HepG2 (cell line): ENCODE results near the gene SLC4A5. TPM values are rescaled to one million over a fixed set of nuclear protein-coding genes. Genes with fewer than 3 reads are reported as not detected.

Source experiments
- ATAC-seq: fragments of 200-7000 bp; cut with Tn5 transposase; 3 replicates; pipeline ENCODE4 v1.9.1; 2020; ENCODE audit warnings: mild to moderate bottlenecking, moderate library complexity
- BruUV-seq: library from RNA; stranded (reverse); fragments of 400-500 nt; replicated peaks from 2 replicates; lab custom pipeline; 2021; lab: Mats Ljungman, UMichigan
- CTCF ChIA-PET: fragments of 300-600 bp; formaldehyde crosslinking; extraction: SDS; loops from one replicate; lab custom pipeline; 2021; ENCODE audit warnings: low total read pairs, inconsistent platforms, low intra/inter-chr PET ratio; lab: Yijun Ruan, JAX
- POLR2A ChIA-PET: fragments of 350-600 bp; sonication (Branson Sonifier 250); formaldehyde crosslinking; loops from one replicate; lab custom pipeline; 2020; ENCODE audit warnings: antibody characterized with exemption, inconsistent platforms; lab: Yijun Ruan, JAX
- DNase-seq: peaks from one replicate; pipeline ENCODE4 v3.0.0-alpha.2; 2015; ENCODE audit warnings: low spot score
- FAIRE-seq: peaks from 3 replicates; lab custom pipeline; 2011; peaks lifted over from hg19 to GRCh38; lab: Jason Lieb, UNC
- H2AFZ ChIP-seq: one replicate; pipeline ENCODE4 v1.6.1; 2011; ENCODE audit warnings: low read length, inconsistent platforms
- H3K27ac ChIP-seq: fragments of 300-600 bp; 3 replicates; pipeline ENCODE4 v1.8.0; 2011; ENCODE audit warnings: mixed run types, mild to moderate bottlenecking, mixed read lengths, low read length, inconsistent platforms; ENCODE audit not compliant: insufficient read depth; ENCODE audit errors: extremely low read length
- H3K27me3 ChIP-seq, 2 experiments: fragments of 200-600 bp in 1 of 2; 2 replicates in 1 of 2; 3 replicates in 1 of 2; pipeline versions ENCODE4 v1.6.0 to v1.8.0; 2011; ENCODE audit warnings: low read length in 2 of 2, mild to moderate bottlenecking in 2 of 2, moderate library complexity in 2 of 2, inconsistent platforms in 1 of 2; ENCODE audit not compliant: insufficient read depth in 2 of 2, control insufficient read depth in 1 of 2
- H3K36me3 ChIP-seq, 2 experiments: fragments of 200-600 bp in 1 of 2; replicated peaks in 1 of 2; 2 replicates in 1 of 2; 3 replicates in 1 of 2; pipeline versions ENCODE4 v1.5.1 to v1.8.0; 2011; ENCODE audit warnings: low read length in 2 of 2, inconsistent platforms in 1 of 2; ENCODE audit not compliant: insufficient read depth in 2 of 2, control insufficient read depth in 1 of 2
- H3K4me1 ChIP-seq: 2 replicates; pipeline ENCODE4 v1.5.1; 2012; ENCODE audit warnings: low read length, inconsistent platforms; ENCODE audit not compliant: insufficient read depth
- H3K4me2 ChIP-seq: 2 replicates; pipeline ENCODE4 v1.6.0; 2011; ENCODE audit warnings: low read depth, low read length, inconsistent platforms
- H3K4me3 ChIP-seq, 3 experiments: fragments of 200-600 bp in 1 of 3; sonication (generic), shearing (Covaris generic) in 1 of 3; replicated peaks in 1 of 3; 2 replicates each; pipeline ENCODE4 v1.5.1; 2011 to 2016; ENCODE audit warnings: low read length in 3 of 3, inconsistent platforms in 2 of 3, low read depth in 2 of 3, mild to moderate bottlenecking in 2 of 3, control low read depth in 1 of 3, mixed read lengths in 1 of 3; ENCODE audit not compliant: insufficient read depth in 1 of 3
- H3K79me2 ChIP-seq: one replicate; pipeline ENCODE4 v1.6.1; 2011; ENCODE audit warnings: low read length, inconsistent platforms; ENCODE audit not compliant: insufficient read depth
- H3K9ac ChIP-seq: 2 replicates; pipeline ENCODE4 v1.6.0; 2011; ENCODE audit warnings: mild to moderate bottlenecking, low read depth, low read length, inconsistent platforms; ENCODE audit not compliant: insufficient read depth
- H3K9me3 ChIP-seq: 2 replicates; pipeline ENCODE4 v1.5.1; 2012; ENCODE audit warnings: mild to moderate bottlenecking, low read length
- H4K20me1 ChIP-seq: 2 replicates; pipeline ENCODE4 v1.6.0; 2011; ENCODE audit warnings: inconsistent platforms, mild to moderate bottlenecking, low read length, moderate library complexity; ENCODE audit not compliant: insufficient read depth
- CHD4 ChIP-seq: fragments of 200-600 bp; sonication (generic); IDR thresholded peaks from 2 replicates; pipeline ENCODE4 v1.7.0; 2017; ENCODE audit warnings: mild to moderate bottlenecking, low read length, borderline replicate concordance
- HNRNPUL1 ChIP-seq: fragments of 200-400 bp; formaldehyde crosslinking; IDR thresholded peaks from 2 replicates; pipeline ENCODE4 v1.6.1; 2017; ENCODE audit warnings: low read depth, mild to moderate bottlenecking, low read length, moderate library complexity
- LBX2 ChIP-seq: sonication (generic); formaldehyde crosslinking; IDR thresholded peaks from 2 replicates; pipeline ENCODE4 v1.5.0; 2020; ENCODE audit warnings: missing genetic modification reagents, mild to moderate bottlenecking, borderline replicate concordance
- MAFK ChIP-seq, 2 experiments: IDR thresholded peaks in 1 of 2; conservative IDR thresholded peaks in 1 of 2; 2 replicates each; pipeline ENCODE4 v1.6.1; 2011; ENCODE audit warnings: improper control_type of control experiment in 2 of 2, low read length in 2 of 2
- MTERF4 ChIP-seq: sonication (generic); formaldehyde crosslinking; IDR thresholded peaks from 2 replicates; pipeline ENCODE4 v1.8.0; 2023; ENCODE audit warnings: mild to moderate bottlenecking, missing genetic modification reagents
- NFKBIZ ChIP-seq: IDR thresholded peaks from 2 replicates; pipeline ENCODE4 v1.6.1; 2018; ENCODE audit warnings: missing genetic modification reagents, missing compliant biosample characterization
- RARA ChIP-seq: IDR thresholded peaks from 2 replicates; pipeline ENCODE4 v1.6.1; 2016; ENCODE audit warnings: missing genetic modification reagents, missing compliant biosample characterization
- RBM22 ChIP-seq: fragments of 200-400 bp; formaldehyde crosslinking; optimal IDR thresholded peaks from 2 replicates; pipeline ENCODE3; 2017; ENCODE audit warnings: mild to moderate bottlenecking, low read length, moderate library complexity
- SATB2 ChIP-seq: sonication (generic); formaldehyde crosslinking; IDR thresholded peaks from 2 replicates; pipeline ENCODE4 v1.5.0; 2020; ENCODE audit warnings: missing genetic modification reagents
- TAF1 ChIP-seq: sonication (generic); formaldehyde crosslinking; IDR thresholded peaks from 2 replicates; pipeline ENCODE4 v1.4.0; 2020; ENCODE audit warnings: missing genetic modification reagents
- ZNF124 ChIP-seq: sonication (generic); formaldehyde crosslinking; IDR thresholded peaks from 2 replicates; pipeline ENCODE4 v1.4.0; 2020; ENCODE audit warnings: missing genetic modification reagents
- ZNF292 ChIP-seq: sonication (generic); formaldehyde crosslinking; IDR thresholded peaks from 2 replicates; pipeline ENCODE4 v1.8.1; 2022; ENCODE audit warnings: mild to moderate bottlenecking, low read depth, missing genetic modification reagents, borderline replicate concordance
- ZNF350 ChIP-seq: sonication (generic); formaldehyde crosslinking; IDR thresholded peaks from 2 replicates; pipeline ENCODE4 v1.4.0; 2020; ENCODE audit warnings: mild to moderate bottlenecking, low read depth, missing genetic modification reagents, borderline replicate concordance
- ZNF572 ChIP-seq: sonication (generic); formaldehyde crosslinking; IDR thresholded peaks from 2 replicates; pipeline ENCODE4 v1.5.1; 2020; ENCODE audit warnings: mild to moderate bottlenecking, missing genetic modification reagents
- WGBS: methylation state at CpG from one replicate; pipeline ENCODE4 v1.1.6; 2017; ENCODE audit warnings: low lambda C conversion rate; 5-methylcytosine and 5-hydroxymethylcytosine counted together
- in situ Hi-C: cut with HindIII; loops from 2 replicates; pipeline ENCODE4 v1.10.0; 2017; ENCODE audit warnings: low pct_unique_long_range_greater_than_20kb; ENCODE audit not compliant: extremely low pct_ligation_motif_present
- intact Hi-C: fragments of 100-400 bp; cut with micrococcal nuclease; formaldehyde crosslinking; loops from one replicate; pipeline ENCODE4 v1.10.0; 2022; ENCODE audit not compliant: unreplicated experiment
- polyA plus RNA-seq, 8 experiments: library from polyadenylated mRNA; depleted of rRNA in 3 of 8; stranded (reverse) in 7 of 8; unstranded in 1 of 8; fragments of >200 nt; fragmentation: Illumina TruSeq in 4 of 8; extraction: Trizol in 4 of 8; gene quantifications; 2 replicates each; pipeline versions ENCODE4 v1.2.1 to v1.2.3, GENCODE V29; 2011 to 2016; ENCODE audit warnings: low read depth in 4 of 8, missing spikeins in 1 of 8, mixed read lengths in 1 of 8; ENCODE audit not compliant: insufficient read depth in 1 of 8
- total RNA-seq, 5 experiments: library from RNA; depleted of rRNA; stranded (reverse); fragments of >200 nt; fragmentation: Illumina TruSeq; extraction: Trizol; gene quantifications; 2 replicates each; pipeline ENCODE4 v1.2.3, GENCODE V29; 2016; ENCODE audit warnings: low read depth in 1 of 5
- TF ChIP-seq, protein P1 (sequence below): sonication (generic); formaldehyde crosslinking; IDR thresholded peaks from 2 replicates; pipeline ENCODE4 v1.4.0; 2020; ENCODE audit warnings: missing genetic modification reagents

SLC4A5 gene
- total and polyA plus RNA-seq, 2 of the 13 experiments (the other 11 are each of a cell fraction or from before 2014, with no cell fraction given): 0.50 TPM; not detected in 1

GRCh38 chr2:74221091-74221490 lies 122.1 kb downstream of the SLC4A5 start:
- H4K20me1 ChIP-seq: peaks cover 5% of the 10 kb centered on the region; the same call in 1 of the 2 replicates
- no peak overlapping the region for H2AFZ ChIP-seq
- no TSS peak for BruUV-seq
- TF ChIP-seq, protein P1, sequence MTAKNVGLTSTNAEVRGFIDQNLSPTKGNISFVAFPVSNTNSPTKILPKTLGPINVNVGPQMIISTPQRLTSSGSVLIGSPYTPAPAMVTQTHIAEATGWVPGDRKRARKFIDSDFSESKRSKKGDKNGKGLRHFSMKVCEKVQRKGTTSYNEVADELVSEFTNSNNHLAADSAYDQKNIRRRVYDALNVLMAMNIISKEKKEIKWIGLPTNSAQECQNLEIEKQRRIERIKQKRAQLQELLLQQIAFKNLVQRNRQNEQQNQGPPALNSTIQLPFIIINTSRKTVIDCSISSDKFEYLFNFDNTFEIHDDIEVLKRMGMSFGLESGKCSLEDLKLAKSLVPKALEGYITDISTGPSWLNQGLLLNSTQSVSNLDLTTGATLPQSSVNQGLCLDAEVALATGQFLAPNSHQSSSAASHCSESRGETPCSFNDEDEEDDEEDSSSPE (CRISPR knock-in tag): no peak
- TF ChIP-seq MAFK (conservative IDR thresholded peaks at IDR 0.05 in 1 of 2, IDR thresholded peaks at IDR 0.05 in 1 of 2; ENCODE audit: low read length in 2 of 2): peak in 1 of 2 experiments; percentile 8; a peak in 1 of 4 replicates
- H3K4me2 ChIP-seq: no peak overlapping the region
- FAIRE-seq: no peak
- intact Hi-C loops: no loop called here
- ChIA-PET POLR2A (interaction anchor here (1.3 kb wide), 1 partner anchor 15 kb away, joined by 3 read pairs; no protein-coding TSS in a partner anchor), CTCF (no interaction called here)
- in situ Hi-C loops: no loop called here
- peaks cover 16% of the 10 kb centered on the region for H3K4me1 ChIP-seq
- H3K9ac ChIP-seq: no peak overlapping the region
- DNase-seq: no peak
- H3K9me3 ChIP-seq: no peaks in the 10 kb centered on the region
- H3K4me3 ChIP-seq: no peak overlapping the region
- no peak overlapping the region for H3K27ac ChIP-seq
- no peaks in the 10 kb centered on the region for H3K79me2 ChIP-seq
- ATAC-seq: no peak
- H3K36me3 ChIP-seq: peaks cover 0 to 14% of the 10 kb centered on the region in 2 experiments; a peak in 2 of 5 replicates
- 87% methylated on average over 6 of the region's 6 CpGs for WGBS
- H3K27me3 ChIP-seq: peaks cover 0 to 4% of the 10 kb centered on the region in 2 experiments; a peak in 1 of 5 replicates

GRCh38 chr2:74219846-74220486 lies 123.2 kb downstream of the SLC4A5 start:
- peaks cover 5% of the 10 kb centered on the region; the same call in 1 of the 2 replicates for H4K20me1 ChIP-seq
- no peak overlapping the region for H2AFZ ChIP-seq
- no peak overlapping the region for H3K4me3 ChIP-seq
- no peak overlapping the region for H3K9ac ChIP-seq
- intact Hi-C loops (no loop called here), in situ Hi-C loops (no loop called here)
- BruUV-seq: no TSS peak
- DNase-seq (peak; percentile 41), FAIRE-seq (peak; percentile 12), ATAC-seq (no peak)
- ChIA-PET CTCF (no interaction called here), POLR2A (interaction anchor here (1.3 kb wide), 1 partner anchor 14 kb away, joined by 3 read pairs; no protein-coding TSS in a partner anchor)
- H3K27ac ChIP-seq: no peak overlapping the region
- H3K27me3 ChIP-seq: no peaks in the 10 kb centered on the region; a peak in 1 of 5 replicates
- no peaks in the 10 kb centered on the region for H3K79me2 ChIP-seq
- no peak overlapping the region for H3K4me2 ChIP-seq
- peaks cover 2 to 15% of the 10 kb centered on the region in 2 experiments; a peak in 2 of 5 replicates for H3K36me3 ChIP-seq
- peaks cover 16% of the 10 kb centered on the region for H3K4me1 ChIP-seq
- H3K9me3 ChIP-seq: no peaks in the 10 kb centered on the region
- WGBS: 65% methylated on average over 5 of the region's 5 CpGs
- no peak for TF ChIP-seq ZNF292 (CRISPR knock-in tag)
- no peak for TF ChIP-seq CHD4
- TF ChIP-seq NFKBIZ (CRISPR knock-in tag): no peak
- no peak for TF ChIP-seq HNRNPUL1
- no peak for TF ChIP-seq ZNF350 (CRISPR knock-in tag)
- TF ChIP-seq RBM22: peak; percentile 75
- peak; percentile 43; the same call in 1 of the 2 replicates for TF ChIP-seq RARA (CRISPR knock-in tag)
- no peak for TF ChIP-seq TAF1 (CRISPR knock-in tag)
- TF ChIP-seq MTERF4 (CRISPR knock-in tag): no peak
- TF ChIP-seq LBX2 (CRISPR knock-in tag): no peak
- TF ChIP-seq ZNF124: no peak
- TF ChIP-seq ZNF572 (CRISPR knock-in tag): no peak
- TF ChIP-seq SATB2: no peak
